GM23248 (cell line): Measurements from ENCODE around the gene FHL1. TPM values are rescaled to one million over a fixed set of nuclear protein-coding genes. Genes with fewer than 3 reads are reported as not detected.

Experiments used
- DNase-seq: peaks from one replicate; pipeline ENCODE4 v3.0.0-alpha.2; 2015
- H2AFZ ChIP-seq: fragments of 200-600 bp; sonication (generic); 2 replicates; pipeline ENCODE4 v1.6.1; 2016; ENCODE audit warnings: antibody characterized with exemption
- H3F3A ChIP-seq: fragments of 200-600 bp; sonication (generic); 2 replicates; pipeline ENCODE4 v1.6.1; 2016; ENCODE audit warnings: mild to moderate bottlenecking, antibody characterized with exemption, mixed run types; ENCODE audit not compliant: insufficient read depth
- H3K27ac ChIP-seq: fragments of 200-600 bp; sonication (generic); 2 replicates; pipeline ENCODE4 v1.5.1; 2016; ENCODE audit warnings: mild to moderate bottlenecking
- H3K27me3 ChIP-seq: fragments of 200-600 bp; sonication (generic); replicated peaks from 2 replicates; pipeline ENCODE4 v1.6.1; 2016; ENCODE audit warnings: mild to moderate bottlenecking; ENCODE audit not compliant: insufficient read depth
- H3K36me3 ChIP-seq: fragments of 200-600 bp; sonication (generic); 2 replicates; pipeline ENCODE4 v1.6.1; 2016; ENCODE audit warnings: low read depth, mild to moderate bottlenecking
- H3K4me1 ChIP-seq: fragments of 200-600 bp; sonication (generic); 2 replicates; pipeline ENCODE4 v1.6.1; 2016; ENCODE audit warnings: mild to moderate bottlenecking; ENCODE audit not compliant: insufficient read depth
- H3K4me2 ChIP-seq: fragments of 200-600 bp; sonication (generic); one replicate; pipeline ENCODE4 v1.6.1; 2016; ENCODE audit warnings: mild to moderate bottlenecking; ENCODE audit not compliant: unreplicated experiment
- H3K4me3 ChIP-seq: fragments of 200-600 bp; sonication (generic); 2 replicates; pipeline ENCODE4 v1.5.1; 2016; ENCODE audit warnings: mild to moderate bottlenecking
- H3K79me2 ChIP-seq: fragments of 200-600 bp; sonication (generic); 2 replicates; pipeline ENCODE4 v1.6.1; 2016; ENCODE audit warnings: mild to moderate bottlenecking; ENCODE audit not compliant: insufficient read depth
- H3K9ac ChIP-seq: fragments of 200-600 bp; sonication (generic); 2 replicates; pipeline ENCODE4 v1.6.1; 2016; ENCODE audit warnings: mild to moderate bottlenecking
- H3K9me2 ChIP-seq: fragments of 200-600 bp; sonication (generic); 2 replicates; pipeline ENCODE4 v1.6.1; 2016; ENCODE audit warnings: mixed run types, mild to moderate bottlenecking, moderate library complexity; ENCODE audit not compliant: insufficient read depth
- H3K9me3 ChIP-seq: fragments of 200-600 bp; sonication (generic); one replicate; pipeline ENCODE4 v1.6.1; 2017; ENCODE audit warnings: low read depth
- H4K20me1 ChIP-seq: fragments of 200-600 bp; sonication (generic); 2 replicates; pipeline ENCODE4 v1.6.0; 2016; ENCODE audit not compliant: insufficient read depth
- EZH2 ChIP-seq: fragments of 200-600 bp; sonication (generic); IDR thresholded peaks from 2 replicates; pipeline ENCODE4 v1.6.1; 2018; ENCODE audit warnings: antibody characterized with exemption, mild to moderate bottlenecking; ENCODE audit not compliant: insufficient read depth, poor library complexity, severe bottlenecking
- EZH2phosphoT487 ChIP-seq: fragments of 200-600 bp; sonication (generic); IDR thresholded peaks from 2 replicates; pipeline ENCODE4 v1.6.1; 2018; ENCODE audit warnings: antibody characterized with exemption, moderate library complexity, mild to moderate bottlenecking, low read depth; ENCODE audit not compliant: insufficient read depth
- WGBS, 2 experiments: methylation state at CpG; one replicate each; pipeline ENCODE4 v1.1.6; 2015 to 2017; ENCODE audit warnings: low lambda C conversion rate in 2 of 2, low coverage in 1 of 2; ENCODE audit errors: missing lambda C conversion rate in 2 of 2; 5-methylcytosine and 5-hydroxymethylcytosine counted together
- in situ Hi-C: fragments of 300-500 bp; cut with MboI; formaldehyde crosslinking; loops from 2 replicates; pipeline ENCODE4 v1.15.0; 2020
- polyA plus RNA-seq: library from polyadenylated mRNA; unstranded; fragments of >200 nt; fragmentation: Nextera tagmentation; extraction: Ambion mirVana; gene quantifications from 2 replicates; pipeline ENCODE4 v1.2.1, GENCODE V29; 2016
- total RNA-seq: library from RNA; depleted of rRNA; stranded (reverse); fragments of >200 nt; shearing (Covaris generic); gene quantifications from 2 replicates; pipeline ENCODE4 v1.2.3, GENCODE V29; 2014

The FHL1 gene
- total and polyA plus RNA-seq, 2 experiments from 2014 or later = 55.8 to 57.5 TPM

DNA sequence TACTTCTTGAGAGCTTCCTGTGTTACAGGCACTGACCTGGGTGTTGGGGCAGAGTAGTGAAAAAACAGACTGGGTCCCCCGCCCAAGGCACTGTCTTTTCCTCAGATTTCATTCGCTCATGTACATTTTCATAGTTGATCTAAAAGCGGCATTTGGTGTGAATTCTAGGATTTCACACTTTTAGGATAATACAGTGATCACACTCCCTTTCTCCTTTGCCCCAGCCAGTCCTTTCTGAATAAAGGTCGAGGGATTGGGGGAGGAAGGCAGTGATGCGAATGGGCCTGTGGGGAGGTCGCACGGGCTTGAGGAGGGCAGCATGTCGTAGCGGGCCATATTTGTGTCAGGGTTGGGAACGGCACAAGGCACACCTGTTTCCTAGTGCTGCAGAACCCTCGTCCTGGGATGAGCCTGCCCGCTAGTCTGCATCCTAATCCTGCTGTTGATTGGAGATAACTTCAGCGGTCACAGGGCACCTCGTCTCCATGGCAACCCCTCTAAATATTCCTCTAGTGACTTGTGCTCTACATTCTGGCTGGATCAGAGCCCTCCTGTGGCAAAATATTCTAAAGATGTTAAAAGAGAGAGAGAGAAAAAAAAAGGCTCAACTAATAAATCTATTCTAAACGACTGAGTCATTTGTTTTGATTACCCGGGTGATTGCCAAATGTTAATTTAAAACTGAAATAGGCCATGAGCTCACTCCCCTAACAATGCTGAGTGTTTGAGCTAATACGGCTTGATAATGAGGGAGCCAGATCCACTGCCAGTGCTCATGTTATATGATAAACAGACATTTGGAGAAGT lies 21.8 kb downstream of the FHL1 start:
- no peak overlapping the region for H2AFZ ChIP-seq
- peak overlapping the region; percentile 43; the same call in 1 of the 2 replicates for H3K4me3 ChIP-seq
- WGBS, 2 experiments = 14 to 19% methylated on average over 16 of the region's 17 CpGs
- peaks cover 13% of the 10 kb centered on the region; the same call in 1 of the 2 replicates for H3F3A ChIP-seq
- H3K9ac ChIP-seq = peak overlapping the region; percentile 65
- no peaks in the 10 kb centered on the region for H4K20me1 ChIP-seq
- H3K79me2 ChIP-seq = peaks cover 9% of the 10 kb centered on the region
- no peaks in the 10 kb centered on the region for H3K9me3 ChIP-seq
- peak overlapping the region; percentile 64 for H3K4me2 ChIP-seq
- no peaks in the 10 kb centered on the region for H3K9me2 ChIP-seq
- H3K36me3 ChIP-seq = no peaks in the 10 kb centered on the region
- TF ChIP-seq EZH2 (no peak), EZH2phosphoT487 (no peak)
- H3K27me3 ChIP-seq = no peaks in the 10 kb centered on the region
- peak overlapping the region; percentile 81 for H3K27ac ChIP-seq
- in situ Hi-C loops = no loop called here
- peaks cover 29% of the 10 kb centered on the region for H3K4me1 ChIP-seq
- DNase-seq = peak; percentile 86

DNA sequence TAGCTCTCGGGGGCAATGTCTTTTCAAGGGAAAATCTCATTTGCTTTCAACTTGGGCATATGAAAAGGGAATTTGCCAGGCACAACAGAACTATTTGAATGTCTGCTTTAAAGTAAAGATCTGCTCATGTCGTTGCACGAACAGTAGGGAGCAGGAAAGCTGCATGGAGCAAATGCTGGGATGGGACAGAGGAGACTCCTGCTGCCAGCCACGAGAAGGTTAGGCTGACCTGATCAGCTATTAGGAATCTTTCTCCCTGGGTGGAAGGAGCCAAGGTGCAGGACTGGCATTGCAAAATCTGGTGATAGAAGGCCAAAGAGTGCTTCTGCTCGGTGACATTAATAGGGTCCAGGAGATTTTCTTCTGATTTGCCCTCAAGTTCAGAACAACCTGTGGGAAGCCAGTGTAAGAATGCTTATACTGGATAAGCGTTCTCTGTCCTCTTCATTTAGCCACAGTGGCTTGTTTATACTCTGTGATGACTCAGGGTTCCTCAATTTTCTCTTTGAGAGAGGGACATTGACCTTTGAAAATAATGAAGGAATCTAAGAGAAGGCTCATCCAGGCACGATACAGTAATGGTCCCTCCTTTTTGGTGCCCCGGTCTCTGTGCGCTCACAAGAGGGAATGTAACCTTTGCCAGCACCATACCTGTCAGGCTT lies 22.9 kb downstream of the FHL1 start:
- peak overlapping the region; percentile 64 for H3K4me2 ChIP-seq
- no peaks in the 10 kb centered on the region for H3K9me3 ChIP-seq
- in situ Hi-C loops = no loop called here
- H3F3A ChIP-seq = peaks cover 13% of the 10 kb centered on the region; the same call in 1 of the 2 replicates
- peak overlapping the region; percentile 81 for H3K27ac ChIP-seq
- no peaks in the 10 kb centered on the region for H4K20me1 ChIP-seq
- H3K9ac ChIP-seq = peak overlapping the region; percentile 65
- 38 to 45% methylated on average over 9 of the region's 9 CpGs for WGBS, 2 experiments
- H3K4me1 ChIP-seq = peaks cover 34% of the 10 kb centered on the region
- peak; percentile 67 for DNase-seq
- no peaks in the 10 kb centered on the region for H3K9me2 ChIP-seq
- no peaks in the 10 kb centered on the region for H3K36me3 ChIP-seq
- H2AFZ ChIP-seq = no peak overlapping the region
- no peaks in the 10 kb centered on the region for H3K27me3 ChIP-seq
- TF ChIP-seq EZH2 = no peak
- no peak for TF ChIP-seq EZH2phosphoT487
- peak overlapping the region; percentile 43; the same call in 1 of the 2 replicates for H3K4me3 ChIP-seq
- peaks cover 8% of the 10 kb centered on the region for H3K79me2 ChIP-seq

DNA sequence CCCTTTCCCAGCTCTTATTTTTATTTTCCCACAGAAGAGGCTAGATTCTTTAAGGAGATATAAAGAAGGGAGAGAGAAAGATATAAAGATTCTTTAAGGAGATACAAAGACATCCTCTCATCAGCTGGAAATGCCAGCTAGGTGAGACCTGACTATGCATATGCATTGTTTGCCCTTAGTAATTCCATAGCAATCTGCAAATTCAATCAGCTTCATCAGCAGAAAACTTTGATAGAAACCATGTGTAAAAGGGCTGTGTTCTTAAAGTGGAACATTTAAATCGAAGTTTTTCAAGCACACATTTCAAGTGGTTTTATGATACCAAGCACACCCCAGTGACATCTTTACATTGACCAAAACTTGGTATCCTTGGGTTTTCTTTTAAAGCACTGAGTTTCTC lies 24.1 kb downstream of the FHL1 start:
- WGBS, 2 experiments = 4 to 8% methylated on average over 1 of the region's 1 CpG
- no peaks in the 10 kb centered on the region for H3K9me3 ChIP-seq
- no peak overlapping the region for H3K4me3 ChIP-seq
- peak overlapping the region; percentile 57 for H3K4me2 ChIP-seq
- in situ Hi-C loops = no loop called here
- H3K36me3 ChIP-seq = no peaks in the 10 kb centered on the region
- H3K9ac ChIP-seq = no peak overlapping the region
- H3K79me2 ChIP-seq = no peaks in the 10 kb centered on the region; the same call in 1 of the 2 replicates
- no peak overlapping the region for H3K27ac ChIP-seq
- H3F3A ChIP-seq = peaks cover 23% of the 10 kb centered on the region
- no peaks in the 10 kb centered on the region for H3K27me3 ChIP-seq
- no peak for DNase-seq
- TF ChIP-seq EZH2phosphoT487 (no peak), EZH2 (no peak)
- H4K20me1 ChIP-seq = no peaks in the 10 kb centered on the region
- H3K9me2 ChIP-seq = no peaks in the 10 kb centered on the region
- H2AFZ ChIP-seq = no peak overlapping the region
- peaks cover 45% of the 10 kb centered on the region for H3K4me1 ChIP-seq

DNA sequence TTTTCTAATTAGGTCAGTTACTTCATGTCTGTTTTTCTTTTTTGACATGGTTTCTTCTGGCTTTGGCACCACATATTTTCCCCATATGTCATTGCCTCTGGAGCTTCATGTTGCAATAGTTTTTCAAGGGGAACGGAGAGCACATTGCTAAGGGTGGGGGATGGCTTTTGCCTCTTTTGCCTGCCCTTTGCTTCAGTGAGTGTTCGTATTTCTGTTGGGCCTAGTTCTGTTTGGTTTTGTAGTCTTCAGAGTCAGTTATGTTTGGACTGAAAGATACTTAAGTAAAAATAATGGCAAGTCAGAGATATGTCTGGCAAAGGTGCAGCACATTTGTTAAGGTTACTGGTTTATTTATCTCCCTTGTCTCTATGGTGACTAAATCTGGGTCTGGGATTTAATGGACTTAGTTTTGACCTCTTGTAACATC lies 29.1 kb downstream of the FHL1 start:
- WGBS, 2 experiments = 0 to 2% methylated on average over 2 of the region's 2 CpGs
- peak overlapping the region; percentile 65 for H3K9ac ChIP-seq
- peak overlapping the region; percentile 35 for H3K4me2 ChIP-seq

More for the DNA sequence above, 29.1 kb downstream of the FHL1 start:
- no peaks in the 10 kb centered on the region for H3K27me3 ChIP-seq
- DNase-seq = peak; percentile 82
- peak overlapping the region; percentile 25; the same call in 1 of the 2 replicates for H3K4me3 ChIP-seq
- H3K79me2 ChIP-seq = no peaks in the 10 kb centered on the region; the same call in 1 of the 2 replicates
- H4K20me1 ChIP-seq = no peaks in the 10 kb centered on the region
- H3K9me2 ChIP-seq = no peaks in the 10 kb centered on the region
- peak overlapping the region; percentile 56 for H2AFZ ChIP-seq
- H3K36me3 ChIP-seq = no peaks in the 10 kb centered on the region
- in situ Hi-C loops = no loop called here
- H3K4me1 ChIP-seq = peaks cover 30% of the 10 kb centered on the region
- TF ChIP-seq EZH2phosphoT487 = no peak
- TF ChIP-seq EZH2 = no peak
- H3F3A ChIP-seq = peaks cover 23% of the 10 kb centered on the region
- H3K27ac ChIP-seq = peak overlapping the region; percentile 93
- H3K9me3 ChIP-seq = no peaks in the 10 kb centered on the region
